ENCODE results near the gene SORCS2.
"Not testable (repeated sequence)": the region's sequence is repeated elsewhere in the genome, so short reads cannot be mapped to it uniquely, and the experiment has no call there.

The SORCS2 gene

DNA sequence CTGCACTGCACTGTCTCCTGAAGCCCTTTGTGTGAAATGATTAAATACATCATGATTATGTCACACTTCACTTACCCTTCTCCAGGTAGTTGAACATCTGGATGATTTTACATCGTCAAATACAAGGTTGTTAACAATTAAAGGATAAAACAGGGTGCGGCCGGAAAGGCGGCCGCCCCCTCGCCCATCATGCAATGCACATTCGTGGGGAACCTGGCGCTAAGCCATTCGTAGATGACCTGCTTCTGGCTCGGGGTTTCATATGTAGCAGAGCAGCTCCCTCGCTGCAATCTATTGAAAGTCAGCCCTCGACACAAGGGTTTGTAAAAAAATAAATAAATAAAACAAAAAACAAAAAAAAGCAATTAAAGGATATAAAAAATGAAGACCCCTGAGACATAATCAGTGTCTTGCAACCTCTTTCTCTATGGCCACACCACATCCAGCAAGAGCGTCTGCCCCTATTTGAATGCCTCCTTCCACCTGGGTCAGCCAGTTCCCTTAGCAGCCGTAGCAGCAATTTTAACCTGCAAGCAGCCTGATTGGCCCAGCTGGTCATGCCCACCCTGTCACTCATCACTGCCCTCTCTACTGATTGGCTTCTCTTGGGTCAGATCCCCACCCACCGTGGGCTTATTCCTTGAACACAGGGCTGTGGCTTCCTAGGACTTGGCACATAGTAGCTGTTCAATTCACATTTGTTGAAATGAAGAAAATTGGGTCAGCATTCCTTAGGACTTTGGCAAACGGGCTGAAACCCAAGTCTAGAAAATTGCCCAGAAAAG is 390.2 kb downstream of the SORCS2 start:
- no peak for DNase-seq
- in situ Hi-C loops (cut with HindIII; ENCODE audit: low pct_ligation_motif_present, low pct_unique_long_range_greater_than_20kb, low sequenced_read_pairs): no loop called here

DNA sequence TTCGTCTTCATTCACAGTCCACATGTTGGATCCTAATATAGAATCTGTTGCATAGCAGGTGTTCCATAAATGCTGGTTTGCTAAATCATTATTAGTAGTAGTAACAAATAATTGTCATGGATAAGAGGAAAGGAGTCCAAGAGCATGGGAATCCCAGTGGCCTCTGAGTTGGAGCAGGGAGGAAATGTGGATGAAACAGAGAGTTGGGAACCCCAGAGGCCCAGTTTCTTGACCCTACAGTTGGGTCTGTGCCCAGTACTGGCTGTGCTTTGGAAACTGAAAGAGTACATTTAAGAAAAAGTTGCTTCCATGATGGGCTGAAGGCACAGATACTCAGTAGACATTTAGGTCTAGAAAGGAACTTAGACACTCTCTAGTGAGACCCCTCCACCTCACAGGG is 391.8 kb downstream of the SORCS2 start:
- in situ Hi-C loops (cut with HindIII; ENCODE audit: low pct_ligation_motif_present, low pct_unique_long_range_greater_than_20kb, low sequenced_read_pairs): no loop called here
- no peak for DNase-seq

DNA sequence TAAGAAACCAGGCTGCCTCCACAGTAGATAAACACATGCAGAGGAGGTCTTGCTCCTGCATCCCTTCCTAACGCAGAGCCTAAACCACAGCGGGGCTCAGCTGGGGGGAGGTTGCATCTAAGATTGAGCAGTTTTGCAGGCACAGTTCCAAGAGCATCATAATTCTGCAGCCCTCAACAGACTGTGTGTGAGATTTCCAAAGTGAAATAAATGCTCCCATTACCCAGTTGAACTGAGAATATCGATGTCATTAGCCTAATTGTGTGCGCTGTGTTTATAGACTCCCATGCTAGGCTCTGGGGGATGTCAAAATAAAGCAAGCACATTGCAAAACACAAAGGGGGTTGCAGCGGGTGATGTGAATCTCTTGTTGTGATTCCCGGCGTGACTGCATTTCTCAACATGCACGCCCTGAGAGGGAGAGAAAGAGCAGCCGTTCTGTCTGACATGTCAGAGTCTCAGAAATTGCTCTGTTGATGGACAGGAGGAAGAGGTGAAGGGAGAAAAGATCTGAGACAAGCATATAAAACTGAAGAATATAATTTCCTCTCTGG is 392.3 kb downstream of the SORCS2 start:
- in situ Hi-C loops (cut with HindIII; ENCODE audit: low pct_ligation_motif_present, low pct_unique_long_range_greater_than_20kb, low sequenced_read_pairs): no loop called here

DNA sequence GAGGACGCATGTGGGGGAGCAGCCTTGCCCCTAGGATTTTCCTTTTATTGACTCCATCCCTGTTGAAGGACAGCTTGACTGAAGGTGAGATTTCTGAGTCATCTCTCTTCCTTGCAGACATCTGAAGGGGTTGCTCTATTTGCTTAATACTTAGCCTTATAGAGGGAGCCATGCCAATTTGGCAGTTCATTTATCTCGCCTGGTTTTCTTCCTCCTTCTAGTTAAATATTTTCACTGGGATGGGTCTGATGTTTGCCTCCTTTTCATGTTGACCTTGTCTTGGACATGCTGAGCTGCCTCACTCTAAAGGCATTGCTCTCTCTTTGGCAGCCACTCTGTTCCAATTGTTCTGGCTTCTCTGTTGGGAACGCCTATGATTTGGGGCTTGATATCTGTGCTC is 393.4 kb downstream of the SORCS2 start:
- DNase-seq: no peak
- in situ Hi-C loops (cut with HindIII; ENCODE audit: low pct_ligation_motif_present, low pct_unique_long_range_greater_than_20kb, low sequenced_read_pairs): no loop called here

More for the DNA sequence above, 392.3 kb downstream of the SORCS2 start:
- DNase-seq: no peak

DNA sequence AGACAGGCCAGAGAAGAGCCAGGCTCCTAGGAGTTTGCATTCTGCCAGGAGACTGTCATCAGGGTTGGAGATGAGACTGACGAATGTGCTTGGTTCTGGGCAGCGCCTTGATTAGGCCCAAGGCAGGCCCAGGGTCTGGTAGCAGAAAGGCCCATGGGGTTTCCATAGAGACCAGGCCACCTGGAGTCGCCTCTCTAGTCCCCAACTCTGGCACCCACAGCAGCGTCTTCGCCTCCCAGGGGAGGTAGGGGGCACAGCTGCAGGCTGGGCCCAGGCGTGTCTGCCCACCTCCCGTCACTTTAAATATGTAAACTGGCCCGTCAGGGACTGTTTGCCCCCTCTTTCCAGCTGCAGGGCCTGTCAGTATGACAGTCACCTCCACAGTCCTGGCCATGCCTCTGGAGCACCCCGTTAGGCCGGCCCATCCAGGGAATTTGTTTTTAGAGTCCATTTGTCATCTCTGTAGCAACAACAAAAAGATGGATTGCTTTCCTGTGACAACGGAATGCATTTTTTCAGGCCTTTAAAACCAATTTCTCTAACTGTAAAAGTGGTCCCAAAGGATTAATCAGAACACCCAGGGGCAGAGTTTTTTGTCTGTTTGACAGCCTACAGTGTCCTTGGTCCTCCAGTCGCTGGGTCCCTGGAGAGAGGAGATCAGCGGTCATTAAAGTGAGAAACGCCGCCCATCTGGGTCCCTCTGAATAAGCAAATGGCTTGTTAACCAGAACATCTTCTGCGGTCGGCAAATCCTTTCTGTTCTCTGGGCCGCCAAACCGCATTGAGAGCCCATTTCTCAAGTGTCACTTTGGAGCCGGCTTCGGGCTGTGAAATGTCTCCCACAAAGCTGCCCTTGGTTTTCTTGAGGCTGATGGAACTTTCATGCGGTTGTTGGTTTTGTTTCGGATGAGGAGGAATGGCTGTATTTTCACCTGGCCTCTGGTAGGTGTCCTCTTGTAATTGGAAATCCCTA is 395.4 kb downstream of the SORCS2 start:
- in situ Hi-C loops (cut with HindIII; ENCODE audit: low pct_ligation_motif_present, low pct_unique_long_range_greater_than_20kb, low sequenced_read_pairs): no loop called here

DNA sequence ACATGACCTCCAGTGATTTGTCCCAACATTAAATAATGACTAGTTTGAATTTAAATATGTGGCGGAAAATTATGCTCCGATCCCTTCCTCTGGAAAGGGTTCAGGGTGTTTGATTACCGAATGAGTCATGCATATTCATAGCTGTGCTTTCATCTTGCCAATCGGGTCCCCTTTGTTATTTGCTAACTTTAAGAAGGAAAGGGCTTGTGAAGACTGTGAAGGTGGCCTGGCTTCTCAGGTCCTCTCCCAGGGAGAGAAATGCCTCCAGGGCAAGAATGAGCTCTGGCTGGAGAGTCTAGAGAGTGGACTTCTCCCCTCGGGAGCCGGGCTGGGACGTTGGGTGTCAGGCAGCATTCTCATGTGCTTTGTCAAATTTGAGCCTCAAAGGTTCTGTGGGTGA is 397.9 kb downstream of the SORCS2 start:
- in situ Hi-C loops (cut with HindIII; ENCODE audit: low pct_ligation_motif_present, low pct_unique_long_range_greater_than_20kb, low sequenced_read_pairs): no loop called here
- no peak for DNase-seq

More for the DNA sequence above, 395.4 kb downstream of the SORCS2 start:
- DNase-seq: no peak

DNA sequence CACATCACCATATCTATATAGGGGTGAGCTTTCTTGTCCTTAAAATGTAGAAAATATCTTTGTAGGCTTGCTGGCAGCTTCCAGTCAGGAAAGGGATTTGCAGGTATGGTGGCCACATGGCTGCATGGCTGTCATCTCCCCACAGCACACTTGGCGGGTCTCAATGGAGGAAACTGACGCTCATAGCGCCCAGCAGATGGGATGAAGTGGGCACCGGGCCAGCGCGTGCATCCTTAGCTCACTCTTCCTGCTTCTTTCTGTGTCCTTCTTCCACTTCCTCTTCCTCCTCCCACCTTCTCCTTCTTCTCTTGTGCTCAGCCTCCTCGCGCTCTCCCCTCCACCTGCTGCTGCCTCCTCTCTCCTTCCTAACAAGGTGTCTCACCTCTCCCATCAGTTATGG is 398.6 kb downstream of the SORCS2 start:
- in situ Hi-C loops (cut with HindIII; ENCODE audit: low pct_ligation_motif_present, low pct_unique_long_range_greater_than_20kb, low sequenced_read_pairs): no loop called here
- DNase-seq: no peak

DNA sequence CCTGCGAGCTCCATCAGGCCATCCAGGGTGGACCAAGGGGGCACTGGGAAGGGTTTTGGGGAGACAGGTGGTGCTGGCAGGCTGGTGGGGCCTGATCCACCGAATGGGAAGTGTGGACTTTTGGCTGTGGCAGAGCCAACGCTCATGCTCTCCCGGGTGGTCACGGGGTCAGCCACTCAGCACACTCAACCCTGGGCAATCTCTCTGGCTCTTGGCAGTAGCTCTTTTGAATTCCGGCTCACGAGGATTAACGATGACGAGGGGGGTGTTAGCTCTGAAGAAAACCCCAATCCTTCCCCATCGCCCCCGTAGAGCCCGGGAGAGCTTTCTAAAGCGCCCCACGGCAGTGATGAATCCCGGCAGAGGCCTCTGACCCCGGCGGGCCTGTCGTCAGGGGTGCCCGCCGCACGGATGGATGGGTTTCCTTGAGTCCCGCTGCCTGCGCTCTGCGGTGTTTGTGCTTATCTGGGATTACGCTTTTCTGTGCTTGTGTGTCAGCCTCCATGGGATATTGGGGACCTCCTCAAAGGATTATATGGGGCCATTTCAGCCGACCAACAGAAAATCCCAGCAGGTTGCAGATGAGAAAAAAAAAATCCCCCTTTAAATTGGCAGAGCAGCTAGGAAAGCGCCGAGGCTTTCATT is 399.2 kb downstream of the SORCS2 start:
- no peak for DNase-seq
- in situ Hi-C loops (cut with HindIII; ENCODE audit: low pct_ligation_motif_present, low pct_unique_long_range_greater_than_20kb, low sequenced_read_pairs): no loop called here

DNA sequence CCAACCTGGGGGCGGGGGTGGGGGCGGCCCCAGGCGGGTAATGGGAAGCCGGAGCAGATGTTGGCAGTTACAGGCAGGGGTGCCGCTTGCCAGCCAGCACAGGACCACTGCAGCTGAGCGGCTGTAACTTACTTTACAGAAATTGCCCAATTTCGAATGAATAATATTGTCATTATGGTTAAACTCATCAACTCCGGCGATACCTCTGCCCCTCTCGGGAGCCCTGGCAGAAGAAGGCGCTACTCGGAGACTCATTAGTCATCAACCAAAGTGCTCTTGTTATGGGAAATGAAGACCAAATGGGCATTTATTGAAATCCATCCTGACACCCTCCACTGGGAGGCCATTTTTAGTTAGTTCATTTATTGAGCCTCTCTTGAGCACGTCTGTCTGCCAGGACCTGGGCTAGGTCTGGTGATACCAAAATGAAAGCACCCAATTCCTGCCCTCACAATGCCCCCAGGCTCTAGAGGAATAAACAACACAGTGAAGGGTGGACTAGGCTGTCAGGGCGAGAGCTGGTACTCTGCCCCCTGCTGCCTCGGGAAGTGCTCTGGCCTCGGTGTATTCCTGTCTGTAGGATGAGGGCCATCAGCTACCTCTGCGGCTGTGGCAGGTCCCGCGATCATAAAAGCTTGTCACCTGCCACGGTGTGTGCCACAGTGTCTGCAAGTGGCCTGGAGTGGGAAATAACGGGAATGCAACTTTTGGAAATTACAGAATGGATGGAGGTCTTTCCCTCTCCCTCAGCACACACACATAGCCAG is 401.5 kb downstream of the SORCS2 start:
- in situ Hi-C loops (cut with HindIII; ENCODE audit: low pct_ligation_motif_present, low pct_unique_long_range_greater_than_20kb, low sequenced_read_pairs): no loop called here
- no peak for DNase-seq

DNA sequence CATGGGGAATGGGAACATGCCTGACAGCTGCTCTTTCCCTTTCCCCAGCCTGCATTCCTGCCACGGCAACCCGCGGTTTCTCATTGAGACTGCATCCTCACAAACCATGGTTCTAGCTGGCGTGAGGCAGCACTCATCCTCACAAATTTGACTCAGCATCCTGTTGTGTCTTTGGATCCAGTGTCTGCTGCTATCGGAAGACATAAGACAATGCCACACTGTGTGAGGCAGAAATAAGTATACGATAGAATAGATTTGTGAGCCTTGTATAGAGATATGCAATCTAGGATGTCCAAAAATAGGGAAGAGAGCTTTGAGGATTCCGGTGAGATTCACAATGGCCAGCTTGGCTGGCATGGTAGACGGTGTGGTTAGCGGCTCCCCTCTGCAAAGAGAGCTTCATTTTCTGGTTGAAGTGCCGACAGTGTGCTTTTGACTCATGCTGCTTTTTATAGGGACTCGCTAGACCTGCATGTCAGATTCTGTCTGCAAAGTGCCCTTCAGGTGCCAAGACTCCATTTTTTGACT is 403.7 kb downstream of the SORCS2 start:
- in situ Hi-C loops (cut with HindIII; ENCODE audit: low pct_ligation_motif_present, low pct_unique_long_range_greater_than_20kb, low sequenced_read_pairs): no loop called here
- no peak for DNase-seq

DNA sequence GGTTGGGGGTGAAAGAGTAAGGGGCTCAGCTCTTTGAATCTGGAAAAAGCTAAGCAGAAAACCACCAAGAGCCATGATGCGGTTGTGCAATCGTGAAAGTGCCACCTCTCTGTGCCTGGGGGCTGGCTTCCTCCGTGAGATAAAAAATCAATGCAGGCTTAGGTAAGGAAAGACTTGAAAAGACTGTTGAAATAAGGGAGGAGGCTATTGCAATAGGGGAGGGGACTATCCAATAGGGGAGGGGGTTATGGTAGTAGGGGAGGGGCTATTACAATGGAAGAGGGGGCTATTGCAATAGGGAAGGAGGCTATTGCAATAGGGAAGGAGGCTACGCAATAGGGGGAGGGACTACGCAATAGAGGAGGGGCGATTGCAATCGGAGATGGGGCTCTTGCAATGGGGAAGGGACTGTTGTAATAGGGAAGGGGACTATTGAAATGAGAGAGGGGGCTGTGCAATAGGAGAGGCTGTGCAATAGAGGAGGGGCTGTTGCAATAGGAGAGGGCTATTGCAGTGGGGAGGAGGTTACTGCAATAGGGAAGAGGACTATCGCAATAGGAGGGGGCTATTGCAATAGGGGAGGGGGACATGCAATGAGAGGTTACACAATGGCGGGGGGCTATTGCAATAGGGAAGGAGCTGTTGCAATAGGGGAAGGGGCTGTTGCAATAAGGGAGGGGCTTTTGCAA is 404.7 kb downstream of the SORCS2 start:
- in situ Hi-C loops (cut with HindIII; ENCODE audit: low pct_ligation_motif_present, low pct_unique_long_range_greater_than_20kb, low sequenced_read_pairs): no loop called here
- no peak for DNase-seq

DNA sequence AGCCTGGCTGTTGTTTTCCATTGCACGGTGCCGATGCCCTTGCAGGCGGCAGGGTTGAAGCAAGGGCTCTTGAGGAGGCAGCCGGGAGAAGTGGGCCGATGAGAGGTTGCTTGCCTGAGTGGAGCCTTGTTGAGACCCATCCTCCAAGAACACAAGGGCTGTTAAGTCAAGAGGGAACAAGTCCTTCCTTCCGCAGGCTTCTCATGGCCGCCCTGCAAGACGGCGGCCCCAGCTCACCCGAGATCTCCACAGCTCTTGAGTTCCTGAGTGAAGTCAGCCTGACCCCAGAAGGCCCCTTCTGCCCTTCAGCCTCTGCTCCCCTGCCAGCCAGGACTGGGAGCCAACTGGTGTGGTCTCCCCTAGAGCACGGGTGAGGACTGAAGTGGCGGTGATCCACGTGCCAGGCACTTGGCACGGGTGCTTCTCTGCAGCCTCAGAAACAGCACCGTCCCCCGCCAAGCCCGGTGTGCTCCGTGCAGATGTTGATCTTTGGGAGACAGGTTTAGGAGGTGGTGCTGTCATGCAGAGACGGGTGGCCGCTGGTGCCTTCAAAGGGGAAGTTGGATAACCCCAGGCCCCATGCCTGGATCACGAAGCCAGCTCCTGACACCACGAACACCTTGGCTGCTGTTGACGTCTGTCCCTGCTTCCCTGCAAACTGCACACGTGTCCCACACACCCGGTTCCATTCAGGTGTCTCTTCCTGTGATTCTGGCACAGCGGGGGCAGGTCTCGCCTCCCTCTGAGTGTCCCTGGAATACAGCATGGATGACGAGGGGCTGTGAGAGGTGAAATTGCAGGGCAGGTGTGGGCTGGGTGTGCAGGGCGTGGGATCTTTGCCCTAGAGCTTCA is 406.8 kb downstream of the SORCS2 start:
- in situ Hi-C loops (cut with HindIII; ENCODE audit: low pct_ligation_motif_present, low pct_unique_long_range_greater_than_20kb, low sequenced_read_pairs): no loop called here
- no peak for DNase-seq

DNA sequence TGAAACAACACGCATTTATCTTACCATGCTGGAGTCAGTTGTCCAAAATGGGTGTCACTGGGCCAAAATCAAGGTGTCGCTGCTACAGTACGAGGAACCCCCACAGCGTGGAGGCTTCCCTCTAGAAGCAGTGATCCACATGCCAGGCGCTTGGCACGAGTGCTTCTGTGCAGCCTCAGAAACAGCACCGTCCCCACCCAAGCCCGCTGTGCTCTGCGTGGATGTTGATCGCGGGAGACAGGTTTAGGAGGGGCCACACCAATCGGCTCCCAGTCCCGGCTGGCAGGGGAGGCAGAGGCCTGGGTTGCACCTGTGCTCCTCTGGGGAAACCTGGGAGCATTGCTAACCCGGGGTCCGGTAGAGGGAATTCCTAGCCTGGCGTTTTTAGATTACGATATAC is 407.9 kb downstream of the SORCS2 start:
- in situ Hi-C loops (cut with HindIII; ENCODE audit: low pct_ligation_motif_present, low pct_unique_long_range_greater_than_20kb, low sequenced_read_pairs): no loop called here
- DNase-seq: no peak

DNA sequence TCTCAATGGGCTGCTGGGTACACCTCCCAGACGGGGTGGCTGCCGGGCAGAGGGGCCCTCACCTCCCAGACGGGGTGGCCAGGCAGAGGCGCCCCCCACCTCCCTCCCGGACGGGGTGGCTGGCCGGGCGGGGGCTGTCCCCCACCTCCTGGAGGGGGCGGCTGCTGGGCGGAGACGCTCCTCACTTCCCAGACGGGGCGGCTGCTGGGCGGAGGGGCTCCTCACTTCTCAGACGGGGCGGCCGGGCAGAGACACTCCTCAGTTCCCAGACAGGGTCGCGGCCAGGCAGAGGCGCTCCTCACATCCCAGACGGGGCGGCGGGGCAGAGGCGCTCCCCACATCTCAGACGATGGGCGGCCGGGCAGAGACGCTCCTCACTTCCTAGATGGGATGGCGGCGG is 409.8 kb downstream of the SORCS2 start:
- in situ Hi-C loops (cut with HindIII; ENCODE audit: low pct_ligation_motif_present, low pct_unique_long_range_greater_than_20kb, low sequenced_read_pairs); DNase-seq: not testable (repeated sequence)

DNA sequence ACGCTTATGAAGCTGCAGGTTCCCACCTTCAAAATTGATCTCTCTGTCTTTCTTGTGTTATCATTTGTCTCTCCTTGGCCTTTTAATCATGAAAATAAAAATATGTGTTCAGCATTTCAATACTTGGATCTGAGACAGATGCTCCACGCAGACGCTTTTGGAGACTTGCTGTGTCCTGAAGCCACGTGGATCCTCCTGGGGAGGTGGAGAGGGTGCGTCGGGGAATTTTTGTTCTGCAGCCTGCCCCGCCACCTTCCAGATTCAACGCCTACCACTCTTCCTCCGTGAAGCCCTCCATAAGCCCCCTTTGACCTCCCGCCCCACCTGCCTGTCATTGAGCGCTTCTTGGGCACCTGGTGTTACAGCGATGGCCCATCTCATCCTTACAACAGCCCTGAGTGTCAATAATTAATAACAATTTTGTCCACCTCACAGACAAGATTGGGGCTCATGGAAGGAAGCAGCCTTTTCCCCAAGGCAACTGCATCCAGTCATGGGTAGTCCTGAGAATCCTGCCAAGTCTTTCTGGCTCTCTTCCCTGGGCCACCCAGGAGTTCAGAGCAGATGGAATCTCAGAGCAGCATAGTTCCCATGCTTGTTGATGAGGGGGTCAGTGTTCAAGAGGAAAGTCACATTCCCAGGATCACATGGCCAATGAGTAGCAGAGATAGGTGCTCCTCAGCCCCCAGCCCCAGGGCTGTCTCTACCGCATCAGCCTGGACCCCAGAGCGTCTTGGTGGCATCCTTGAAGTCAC is 415.0 kb downstream of the SORCS2 start:
- no peak for DNase-seq
- in situ Hi-C loops (cut with HindIII; ENCODE audit: low pct_ligation_motif_present, low pct_unique_long_range_greater_than_20kb, low sequenced_read_pairs): no loop called here

DNA sequence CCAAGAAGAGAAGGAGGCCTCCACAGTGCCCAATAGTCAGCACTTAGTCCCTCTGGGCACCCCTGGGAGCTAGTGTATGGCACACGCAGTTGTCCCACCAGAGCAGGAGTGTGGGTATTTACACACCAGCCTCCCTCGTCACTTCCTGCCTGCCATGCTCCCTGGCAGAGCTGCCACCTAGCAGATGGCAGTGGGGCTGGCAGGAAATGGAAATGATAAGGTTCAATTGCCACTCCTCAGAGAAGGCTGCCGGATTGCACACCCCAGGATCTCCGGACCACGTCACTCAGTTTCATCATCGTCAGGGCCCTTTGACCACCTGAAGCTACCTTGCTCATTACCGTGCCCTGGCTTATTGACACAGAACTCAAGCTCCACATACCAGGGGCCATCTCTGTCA is 415.7 kb downstream of the SORCS2 start:
- in situ Hi-C loops (cut with HindIII; ENCODE audit: low pct_ligation_motif_present, low pct_unique_long_range_greater_than_20kb, low sequenced_read_pairs): no loop called here
- DNase-seq: no peak

All from ACHN (cell line).